ENCODE data around the gene NT5DC1. TPM values are rescaled to one million over a fixed set of nuclear protein-coding genes. Genes with fewer than 3 reads are reported as not detected.

NT5DC1 gene
- total RNA-seq, 4 donors from 2014 or later: 2.6 to 37.8 (median 6.5) TPM

DNA sequence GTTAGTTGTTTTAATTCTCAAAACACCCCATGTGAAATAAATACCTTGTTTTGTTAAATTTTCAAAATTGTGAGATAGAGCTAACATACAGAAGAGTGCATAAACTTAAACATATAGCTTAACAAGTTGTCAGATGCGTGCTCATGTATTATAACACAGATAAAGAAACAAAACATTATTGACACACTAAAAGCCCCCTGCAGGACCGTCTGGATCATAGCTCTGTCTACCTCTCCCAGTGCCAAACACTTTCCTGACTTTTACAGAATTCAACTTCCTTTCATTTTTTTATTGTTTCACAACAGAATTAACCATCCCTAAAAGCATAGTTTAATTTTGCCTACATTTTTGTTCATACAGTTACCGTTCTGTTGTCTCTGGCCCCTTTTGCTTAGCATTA, 22.1 kb upstream of the NT5DC1 start:
- no peak for DNase-seq
- intact Hi-C loops (cut with DNase I; ENCODE audit: low total_unique reads): no loop called here
- Histone ChIP-seq H3K36me3 (no peaks in the 10 kb centered on the region), H3K4me1 (no peaks in the 10 kb centered on the region), H3K9me3 (no peaks in the 10 kb centered on the region), H3K27ac (no peak overlapping the region), H3K4me3 (no peak overlapping the region), H3K27me3 (no peaks in the 10 kb centered on the region)
- TF ChIP-seq POLR2A (IDR thresholded peaks at IDR 0.05): no peak
- TF ChIP-seq, protein P1, sequence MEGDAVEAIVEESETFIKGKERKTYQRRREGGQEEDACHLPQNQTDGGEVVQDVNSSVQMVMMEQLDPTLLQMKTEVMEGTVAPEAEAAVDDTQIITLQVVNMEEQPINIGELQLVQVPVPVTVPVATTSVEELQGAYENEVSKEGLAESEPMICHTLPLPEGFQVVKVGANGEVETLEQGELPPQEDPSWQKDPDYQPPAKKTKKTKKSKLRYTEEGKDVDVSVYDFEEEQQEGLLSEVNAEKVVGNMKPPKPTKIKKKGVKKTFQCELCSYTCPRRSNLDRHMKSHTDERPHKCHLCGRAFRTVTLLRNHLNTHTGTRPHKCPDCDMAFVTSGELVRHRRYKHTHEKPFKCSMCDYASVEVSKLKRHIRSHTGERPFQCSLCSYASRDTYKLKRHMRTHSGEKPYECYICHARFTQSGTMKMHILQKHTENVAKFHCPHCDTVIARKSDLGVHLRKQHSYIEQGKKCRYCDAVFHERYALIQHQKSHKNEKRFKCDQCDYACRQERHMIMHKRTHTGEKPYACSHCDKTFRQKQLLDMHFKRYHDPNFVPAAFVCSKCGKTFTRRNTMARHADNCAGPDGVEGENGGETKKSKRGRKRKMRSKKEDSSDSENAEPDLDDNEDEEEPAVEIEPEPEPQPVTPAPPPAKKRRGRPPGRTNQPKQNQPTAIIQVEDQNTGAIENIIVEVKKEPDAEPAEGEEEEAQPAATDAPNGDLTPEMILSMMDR (IDR thresholded peaks at IDR 0.05): no peak

DNA sequence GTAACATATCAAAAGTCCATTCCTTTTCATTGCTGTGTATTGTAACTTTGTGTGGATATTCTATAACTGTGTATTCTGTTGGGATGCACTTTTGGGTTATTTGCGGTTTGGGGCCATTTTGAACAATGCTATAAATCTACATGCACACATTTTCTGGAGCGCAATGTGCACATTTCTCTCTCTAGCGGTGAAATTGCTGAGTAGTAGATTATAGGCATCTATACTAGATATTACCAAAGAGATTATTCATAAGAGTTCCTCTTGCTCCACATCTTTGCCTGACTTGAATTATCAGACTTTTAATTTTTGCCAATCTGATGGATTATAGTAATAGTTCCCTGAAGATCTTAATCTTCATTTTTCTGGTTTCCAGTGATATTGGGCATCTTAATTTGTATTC, 21.7 kb upstream of the NT5DC1 start:
- H3K36me3 ChIP-seq: no peaks in the 10 kb centered on the region
- no peaks in the 10 kb centered on the region for H3K9me3 ChIP-seq
- intact Hi-C loops (cut with DNase I; ENCODE audit: low total_unique reads): no loop called here
- no peak overlapping the region for H3K27ac ChIP-seq
- TF ChIP-seq, protein P1 (IDR thresholded peaks at IDR 0.05): no peak
- TF ChIP-seq POLR2A (IDR thresholded peaks at IDR 0.05): no peak
- H3K4me1 ChIP-seq: no peaks in the 10 kb centered on the region
- no peak for DNase-seq
- no peak overlapping the region for H3K4me3 ChIP-seq
- no peaks in the 10 kb centered on the region for H3K27me3 ChIP-seq

DNA sequence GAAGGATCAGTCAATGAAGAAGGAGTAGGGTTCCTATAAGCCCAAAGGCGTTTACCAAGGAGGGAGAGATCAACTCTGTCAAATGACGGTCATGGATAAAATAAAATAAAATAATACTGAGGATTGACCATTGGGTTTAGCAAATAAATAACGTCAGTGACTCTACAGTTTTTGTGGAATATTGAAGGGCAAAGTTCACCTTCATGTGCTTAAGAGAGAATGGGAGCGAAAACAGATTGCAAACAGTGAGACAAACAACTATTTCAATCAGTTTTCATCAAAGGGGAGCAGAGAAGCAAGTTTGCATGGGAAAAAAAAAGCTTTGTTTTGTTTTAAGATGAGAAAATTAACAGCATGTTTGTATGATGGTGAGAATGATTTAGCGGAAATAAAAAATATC, 17.6 kb upstream of the NT5DC1 start:
- no peaks in the 10 kb centered on the region for H3K9me3 ChIP-seq
- intact Hi-C loops (cut with DNase I; ENCODE audit: low total_unique reads): no loop called here
- no peaks in the 10 kb centered on the region for H3K36me3 ChIP-seq
- H3K4me1 ChIP-seq: no peaks in the 10 kb centered on the region
- H3K27me3 ChIP-seq: no peaks in the 10 kb centered on the region
- H3K4me3 ChIP-seq: no peak overlapping the region
- TF ChIP-seq POLR2A (IDR thresholded peaks at IDR 0.05): no peak
- TF ChIP-seq, protein P1 (IDR thresholded peaks at IDR 0.05): no peak
- DNase-seq: no peak
- no peak overlapping the region for H3K27ac ChIP-seq

DNA sequence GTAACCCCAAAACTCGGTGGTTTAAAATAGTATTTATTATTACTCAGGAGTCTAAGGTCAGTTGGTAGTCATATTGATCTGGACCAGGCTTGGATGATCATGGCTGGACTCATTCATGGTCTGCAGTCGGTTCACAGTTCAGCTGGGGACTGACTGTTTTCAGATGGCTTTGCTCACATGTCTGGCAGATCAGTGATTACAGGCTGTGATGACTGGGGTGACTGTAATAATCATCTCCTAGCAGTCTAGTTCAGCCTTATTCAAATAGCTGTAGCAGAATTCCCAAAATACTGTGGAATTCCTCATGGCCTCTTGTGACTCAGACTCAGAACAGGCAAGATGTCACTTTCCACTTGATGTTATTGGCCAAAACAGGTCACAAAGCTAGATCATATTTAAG, 16.4 kb upstream of the NT5DC1 start:
- no peaks in the 10 kb centered on the region for H3K4me1 ChIP-seq
- no peak for DNase-seq
- TF ChIP-seq, protein P1 (IDR thresholded peaks at IDR 0.05): no peak
- TF ChIP-seq POLR2A (IDR thresholded peaks at IDR 0.05): no peak
- no peaks in the 10 kb centered on the region for H3K36me3 ChIP-seq
- no peaks in the 10 kb centered on the region for H3K27me3 ChIP-seq
- no peak overlapping the region for H3K4me3 ChIP-seq
- H3K27ac ChIP-seq: no peak overlapping the region
- H3K9me3 ChIP-seq: no peaks in the 10 kb centered on the region
- intact Hi-C loops (cut with DNase I; ENCODE audit: low total_unique reads): no loop called here

DNA sequence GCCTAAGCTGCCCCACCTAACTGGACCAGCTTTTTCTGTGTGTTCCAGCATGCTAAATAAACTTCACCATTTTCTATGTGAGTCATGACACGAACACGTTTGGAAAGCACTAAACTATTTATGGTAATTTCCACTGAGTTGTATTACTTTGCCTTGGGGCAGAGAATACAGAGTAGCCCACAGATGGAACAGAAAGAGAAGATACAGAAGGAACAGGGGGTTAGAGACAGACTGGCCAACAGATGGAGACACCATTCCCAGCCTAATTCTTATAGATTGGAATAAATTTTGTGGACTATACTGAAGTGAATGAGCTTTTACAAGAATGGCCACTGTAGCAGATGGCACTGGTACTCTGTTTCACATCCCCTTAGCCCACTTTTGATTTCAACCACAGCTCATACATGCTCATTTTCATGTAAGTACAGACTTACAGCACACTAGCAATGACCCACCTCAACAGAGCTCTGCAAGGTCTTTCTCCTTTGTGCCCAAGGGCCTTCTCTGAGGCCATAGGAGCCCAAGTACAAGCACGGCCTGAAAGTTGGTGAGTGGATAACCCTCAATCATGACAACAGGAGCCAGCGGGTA, 13.1 kb upstream of the NT5DC1 start:
- intact Hi-C loops (cut with DNase I; ENCODE audit: low total_unique reads): no loop called here
- Histone ChIP-seq H3K4me1 (no peaks in the 10 kb centered on the region), H3K9me3 (no peaks in the 10 kb centered on the region), H3K27me3 (no peaks in the 10 kb centered on the region), H3K27ac (no peak overlapping the region), H3K4me3 (no peak overlapping the region), H3K36me3 (no peaks in the 10 kb centered on the region)
- no peak for DNase-seq
- TF ChIP-seq POLR2A (IDR thresholded peaks at IDR 0.05): no peak
- TF ChIP-seq, protein P1 (IDR thresholded peaks at IDR 0.05): no peak
